Activated T-helper 1 cell treated with anti-CD3 and anti-CD28 coated beads, Interleukin-12 subunit alpha, Interleukin-12 subunit beta, Interleukin-2, Interleukin-4 antibody, amounts not matched to agents 30 ng/mL and 10 ng/mL and 1 ng/mL, durations not matched to agents 14 hours and 24 hours and 36 hours (primary cell): ENCODE data around the gene MYO3A. TPM values are rescaled to one million over a fixed set of nuclear protein-coding genes. Genes with fewer than 3 reads are reported as not detected.

Source experiments
- DNase-seq: peaks from one replicate; pipeline ENCODE4 v3.0.0; 2021; ENCODE audit warnings: low spot score
- H3K27ac Mint-ChIP-seq: one replicate; pipeline ENCODE4 v1.8.0; 2021; ENCODE audit warnings: mild to moderate bottlenecking, mixed read lengths
- H3K27me3 Mint-ChIP-seq: one replicate; pipeline ENCODE4 v1.8.0; 2022; ENCODE audit warnings: mild to moderate bottlenecking, moderate library complexity, mixed read lengths; ENCODE audit not compliant: insufficient read depth
- H3K36me3 Mint-ChIP-seq: one replicate; pipeline ENCODE4 v1.8.0; 2021; ENCODE audit warnings: low read depth, mixed read lengths
- H3K4me1 Mint-ChIP-seq: one replicate; pipeline ENCODE4 v1.8.0; 2021; ENCODE audit warnings: low read depth, mixed read lengths
- H3K4me3 Mint-ChIP-seq: one replicate; pipeline ENCODE4 v1.8.0; 2021; ENCODE audit warnings: mild to moderate bottlenecking, moderate library complexity, mixed read lengths
- H3K9me3 Mint-ChIP-seq: one replicate; pipeline ENCODE4 v1.8.0; 2021; ENCODE audit warnings: mixed read lengths
- intact Hi-C: fragments of 100-400 bp; cut with micrococcal nuclease; formaldehyde crosslinking; loops from one replicate; pipeline ENCODE4 v1.15.1; 2024
- total RNA-seq: library from RNA; stranded (reverse); gene quantifications from 2 replicates; pipeline ENCODE4 v1.2.3, GENCODE V29; 2022

The MYO3A gene
- total RNA-seq, 1 donor from 2014 or later: not detected

DNA sequence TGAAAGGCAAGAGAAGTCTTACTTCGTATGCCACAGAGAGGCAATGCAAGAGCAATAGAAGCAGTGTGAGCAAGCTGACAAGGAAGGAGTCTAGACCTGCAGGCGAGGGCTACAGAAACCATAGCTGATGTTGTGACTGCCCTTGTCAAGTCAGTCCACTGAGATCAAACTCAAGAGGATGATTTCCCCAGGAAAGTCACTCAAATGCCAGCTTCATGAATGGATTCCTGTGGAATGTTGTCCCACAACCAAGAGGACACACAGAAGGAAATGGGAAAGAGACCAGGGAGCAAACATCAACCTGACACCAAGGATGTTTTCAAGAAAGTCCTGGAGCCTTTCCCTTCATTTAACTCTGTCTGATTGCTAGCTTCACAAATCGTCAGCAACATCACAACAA, 204.6 kb downstream of the MYO3A start:
- no peak for DNase-seq
- Mint-ChIP-seq H3K4me1 (no peaks in the 10 kb centered on the region), H3K4me3 (no peak overlapping the region), H3K27me3 (peaks cover 2% of the 10 kb centered on the region), H3K9me3 (peaks cover 6% of the 10 kb centered on the region), H3K36me3 (no peaks in the 10 kb centered on the region), H3K27ac (no peak overlapping the region)
- intact Hi-C loops: no loop called here

DNA sequence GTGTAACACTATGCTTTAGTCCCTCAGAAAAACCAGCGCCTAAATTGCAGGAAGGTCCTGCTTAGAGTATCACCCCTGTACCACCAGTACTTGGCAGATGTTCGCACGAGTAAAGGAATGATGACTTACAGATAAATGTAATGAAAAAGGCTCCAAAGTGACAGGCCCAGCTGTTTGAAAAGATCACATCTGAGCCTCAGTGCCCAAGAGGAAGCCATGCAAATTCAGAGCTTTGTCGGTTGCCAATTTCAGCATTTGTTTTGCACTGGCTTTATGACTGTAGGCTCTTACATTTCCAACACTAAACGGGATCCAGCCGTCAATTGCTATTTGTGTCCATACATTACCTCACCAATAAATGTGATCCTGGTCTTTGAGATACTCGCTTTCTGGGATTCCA, 222.0 kb downstream of the MYO3A start:
- no peak for DNase-seq
- Mint-ChIP-seq H3K27ac (no peak overlapping the region), H3K27me3 (no peaks in the 10 kb centered on the region), H3K4me3 (no peak overlapping the region), H3K4me1 (no peaks in the 10 kb centered on the region), H3K9me3 (no peaks in the 10 kb centered on the region), H3K36me3 (no peaks in the 10 kb centered on the region)
- intact Hi-C loops: no loop called here

DNA sequence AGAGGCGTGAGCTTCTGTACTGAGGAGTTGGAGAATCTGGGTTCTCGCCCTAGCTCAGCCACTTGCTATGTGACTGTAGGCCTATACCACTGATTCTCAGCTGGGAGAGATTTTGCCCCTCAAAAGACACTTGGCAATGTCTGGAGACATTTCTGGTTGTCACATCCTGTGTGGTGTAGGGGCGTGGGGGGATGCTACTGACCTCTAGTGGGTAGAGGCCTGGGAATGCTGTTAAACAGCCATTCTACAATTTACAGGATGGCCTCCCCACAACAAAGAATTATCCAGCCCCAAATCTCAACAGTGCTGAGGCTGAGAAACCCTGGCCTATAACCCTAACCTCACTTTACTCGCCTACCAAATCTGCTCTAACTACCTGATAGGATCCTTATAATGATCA, 223.7 kb downstream of the MYO3A start:
- DNase-seq: no peak
- Mint-ChIP-seq H3K4me3 (no peak overlapping the region), H3K27me3 (no peaks in the 10 kb centered on the region), H3K4me1 (no peaks in the 10 kb centered on the region), H3K9me3 (no peaks in the 10 kb centered on the region), H3K36me3 (no peaks in the 10 kb centered on the region), H3K27ac (no peak overlapping the region)
- intact Hi-C loops: no loop called here

DNA sequence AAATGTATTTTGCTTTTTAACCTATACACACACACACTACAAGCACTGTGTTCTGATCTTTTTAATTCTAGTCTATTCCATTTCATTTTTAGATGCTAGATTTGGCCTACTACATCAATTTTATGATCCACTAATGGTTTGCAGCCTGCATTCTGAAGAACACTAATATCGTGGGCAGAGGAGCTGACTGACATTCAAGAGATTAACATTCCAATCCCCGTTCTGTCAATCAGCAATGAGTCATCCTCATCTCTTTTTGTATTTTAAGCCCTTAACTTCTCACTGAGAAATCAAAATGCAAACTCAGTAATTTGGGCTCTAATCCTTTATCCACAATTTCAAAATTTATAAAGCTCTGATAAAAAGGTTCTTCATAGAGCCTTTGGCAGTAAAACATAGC, 235.4 kb downstream of the MYO3A start:
- Mint-ChIP-seq H3K4me3 (no peak overlapping the region), H3K27ac (no peak overlapping the region), H3K9me3 (no peaks in the 10 kb centered on the region), H3K4me1 (no peaks in the 10 kb centered on the region), H3K36me3 (no peaks in the 10 kb centered on the region), H3K27me3 (peaks cover 10% of the 10 kb centered on the region)
- DNase-seq: no peak
- intact Hi-C loops: no loop called here

DNA sequence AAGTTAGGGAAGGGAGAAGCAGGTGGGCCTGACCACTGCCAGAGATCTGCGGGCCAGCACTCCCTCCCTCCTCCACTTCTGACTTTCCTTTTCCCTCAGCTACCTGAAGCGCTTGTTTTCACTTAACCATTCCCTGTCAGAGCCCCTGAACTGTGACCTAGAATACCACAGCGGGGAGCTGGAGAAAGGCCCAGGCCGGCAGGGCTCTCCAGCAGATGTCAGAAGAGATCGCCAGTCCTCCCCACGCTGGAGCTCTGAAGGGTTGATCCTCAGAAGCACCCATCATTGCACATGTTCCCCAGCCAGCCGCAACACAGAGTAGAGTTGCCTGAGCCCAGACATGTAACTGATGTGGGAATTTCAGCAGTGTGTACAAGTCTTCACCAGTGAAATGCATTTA, 238.1 kb downstream of the MYO3A start:
- H3K27me3 Mint-ChIP-seq: peaks cover 6% of the 10 kb centered on the region
- intact Hi-C loops: no loop called here
- H3K36me3 Mint-ChIP-seq: no peaks in the 10 kb centered on the region
- H3K27ac Mint-ChIP-seq: no peak overlapping the region
- no peaks in the 10 kb centered on the region for H3K9me3 Mint-ChIP-seq
- DNase-seq: no peak
- H3K4me1 Mint-ChIP-seq: no peaks in the 10 kb centered on the region
- no peak overlapping the region for H3K4me3 Mint-ChIP-seq

DNA sequence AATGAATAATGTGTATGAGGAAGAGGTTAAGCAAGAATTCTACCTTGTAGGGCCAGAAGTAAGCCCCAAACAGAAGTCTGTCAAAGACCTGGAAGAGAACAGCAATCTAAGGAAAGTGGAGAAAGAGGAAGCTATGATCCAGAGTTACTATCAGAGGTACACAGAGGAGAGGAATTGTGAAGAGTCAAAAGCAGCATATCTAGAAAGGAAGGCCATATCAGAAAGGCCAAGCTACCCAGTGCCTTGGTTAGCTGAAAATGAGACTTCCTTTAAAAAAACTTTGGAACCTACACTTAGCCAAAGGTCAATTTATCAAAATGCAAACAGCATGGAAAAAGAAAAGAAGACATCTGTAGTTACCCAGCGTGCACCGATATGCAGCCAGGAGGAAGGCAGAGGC, 239.8 kb downstream of the MYO3A start:
- Mint-ChIP-seq H3K4me3 (no peak overlapping the region), H3K9me3 (no peaks in the 10 kb centered on the region), H3K36me3 (no peaks in the 10 kb centered on the region), H3K4me1 (no peaks in the 10 kb centered on the region), H3K27ac (no peak overlapping the region), H3K27me3 (peaks cover 6% of the 10 kb centered on the region)
- no peak for DNase-seq
- intact Hi-C loops: no loop called here

DNA sequence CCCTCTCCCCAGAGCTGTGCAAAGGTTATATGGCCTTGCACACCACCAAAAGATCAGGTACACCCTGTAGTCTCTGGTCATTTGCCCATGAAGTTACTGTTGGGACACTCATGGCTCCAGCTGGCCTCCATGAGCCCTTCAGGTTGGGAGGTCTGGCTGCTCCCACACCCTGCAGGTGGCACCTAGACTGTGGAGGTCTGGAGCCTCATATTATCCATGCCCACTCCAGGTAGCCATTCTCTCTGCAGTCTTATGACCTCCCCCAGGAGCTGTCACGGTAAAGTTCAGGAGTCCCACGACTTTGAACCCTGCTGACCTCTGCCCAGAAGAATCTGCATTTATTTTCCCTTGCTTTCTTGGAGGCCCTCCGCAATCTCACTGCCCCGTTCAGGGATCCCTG, 243.3 kb downstream of the MYO3A start:
- H3K27ac Mint-ChIP-seq: no peak overlapping the region
- peaks cover 6% of the 10 kb centered on the region for H3K27me3 Mint-ChIP-seq
- intact Hi-C loops: no loop called here
- no peak for DNase-seq
- H3K9me3 Mint-ChIP-seq: no peaks in the 10 kb centered on the region
- H3K4me1 Mint-ChIP-seq: no peaks in the 10 kb centered on the region
- no peaks in the 10 kb centered on the region for H3K36me3 Mint-ChIP-seq
- H3K4me3 Mint-ChIP-seq: no peak overlapping the region

DNA sequence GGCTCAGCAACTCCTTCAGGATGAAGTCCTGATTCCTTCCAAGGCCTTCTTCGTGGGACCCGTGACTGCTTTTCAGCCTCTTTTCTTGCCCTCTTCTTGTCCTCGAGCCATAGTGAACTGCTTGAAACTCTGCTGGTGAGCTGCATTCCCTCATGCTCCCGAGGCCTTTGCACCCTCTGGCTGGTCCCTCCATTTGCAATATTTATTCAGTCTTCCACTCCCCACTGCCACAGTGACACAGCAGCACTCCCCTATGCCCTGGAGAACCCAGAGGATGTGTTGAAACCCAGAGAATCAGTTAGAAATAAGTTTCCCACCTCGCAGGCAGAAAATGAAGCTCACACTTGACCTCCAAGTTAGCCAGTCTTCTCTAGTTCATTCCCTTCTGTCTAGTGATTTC, 260.2 kb downstream of the MYO3A start:
- Mint-ChIP-seq H3K27ac (no peak overlapping the region), H3K4me1 (peaks cover 5% of the 10 kb centered on the region), H3K36me3 (no peaks in the 10 kb centered on the region), H3K27me3 (peaks cover 4% of the 10 kb centered on the region), H3K4me3 (no peak overlapping the region), H3K9me3 (no peaks in the 10 kb centered on the region)
- no peak for DNase-seq
- intact Hi-C loops: no loop called here

DNA sequence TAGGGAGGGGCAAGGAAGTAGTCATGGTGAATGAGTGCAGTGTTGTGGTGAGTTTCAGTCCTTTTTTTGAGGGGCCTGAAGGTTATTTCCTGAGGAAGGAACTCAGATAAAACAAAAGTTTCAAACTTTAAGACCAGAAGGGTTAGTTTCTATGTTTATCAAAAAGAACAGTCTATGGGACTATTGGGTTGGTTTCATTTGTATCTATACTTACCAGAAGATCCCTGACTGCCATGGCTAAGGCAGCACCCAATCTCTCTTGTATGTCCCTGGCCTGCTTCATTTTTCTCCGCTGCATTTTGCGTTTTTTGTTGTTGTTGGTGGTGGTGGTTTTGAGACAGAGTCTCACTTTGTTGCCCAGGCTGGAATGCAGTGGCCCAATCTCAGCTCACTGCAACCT, 263.2 kb downstream of the MYO3A start:
- intact Hi-C loops: no loop called here
- H3K4me3 Mint-ChIP-seq: no peak overlapping the region
- no peak for DNase-seq
- no peaks in the 10 kb centered on the region for H3K36me3 Mint-ChIP-seq
- peaks cover 5% of the 10 kb centered on the region for H3K4me1 Mint-ChIP-seq
- peaks cover 2% of the 10 kb centered on the region for H3K27me3 Mint-ChIP-seq
- no peak overlapping the region for H3K27ac Mint-ChIP-seq
- H3K9me3 Mint-ChIP-seq: no peaks in the 10 kb centered on the region

DNA sequence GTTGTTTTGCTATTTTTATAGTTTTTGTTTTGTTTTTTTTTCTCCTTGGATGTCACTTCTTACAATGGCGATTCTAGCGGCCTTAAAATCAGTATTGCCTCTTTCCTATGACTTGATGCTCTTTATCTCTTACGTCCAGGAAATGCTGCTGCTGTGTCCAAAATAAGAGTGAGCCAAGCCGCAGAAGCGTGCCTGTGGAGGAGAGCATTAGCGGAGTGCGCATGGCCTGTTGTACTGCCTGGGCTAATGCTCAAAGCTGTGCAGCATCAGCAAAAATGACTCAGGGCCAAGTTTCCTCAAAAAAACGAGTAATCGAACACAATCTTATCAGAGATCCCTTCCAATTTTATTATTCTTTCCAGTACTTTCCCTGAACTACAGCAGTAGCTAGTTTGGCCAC, 264.1 kb downstream of the MYO3A start:
- Mint-ChIP-seq H3K27ac (no peak overlapping the region), H3K9me3 (no peaks in the 10 kb centered on the region)
- intact Hi-C loops: no loop called here

DNA sequence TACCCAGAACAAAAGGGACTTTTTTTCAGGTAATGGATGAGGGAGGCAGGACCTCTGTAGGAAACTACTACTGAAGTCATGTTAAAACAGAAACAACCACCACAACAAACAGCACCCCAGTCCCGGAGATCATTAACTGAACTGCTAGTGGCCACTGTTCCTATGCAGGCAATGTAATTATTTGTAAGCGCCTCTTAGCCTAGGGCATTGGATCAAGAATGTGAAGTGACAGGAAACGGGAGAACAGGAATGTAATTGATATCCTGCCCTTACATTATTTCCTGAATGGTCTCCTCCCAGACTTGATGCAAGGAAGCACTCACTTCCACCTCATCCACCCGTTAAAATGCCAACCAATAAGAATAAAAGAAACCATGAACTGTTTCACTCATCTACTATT, 265.8 kb downstream of the MYO3A start:
- peaks cover 5% of the 10 kb centered on the region for H3K27me3 Mint-ChIP-seq
- H3K4me1 Mint-ChIP-seq: peaks cover 5% of the 10 kb centered on the region
- no peak for DNase-seq
- intact Hi-C loops: no loop called here
- H3K27ac Mint-ChIP-seq: no peak overlapping the region
- no peaks in the 10 kb centered on the region for H3K9me3 Mint-ChIP-seq
- H3K36me3 Mint-ChIP-seq: no peaks in the 10 kb centered on the region
- H3K4me3 Mint-ChIP-seq: no peak overlapping the region

More for the DNA sequence above, 264.1 kb downstream of the MYO3A start:
- Mint-ChIP-seq H3K27me3 (peaks cover 2% of the 10 kb centered on the region), H3K4me1 (peaks cover 5% of the 10 kb centered on the region), H3K36me3 (no peaks in the 10 kb centered on the region), H3K4me3 (no peak overlapping the region)
- DNase-seq: no peak

DNA sequence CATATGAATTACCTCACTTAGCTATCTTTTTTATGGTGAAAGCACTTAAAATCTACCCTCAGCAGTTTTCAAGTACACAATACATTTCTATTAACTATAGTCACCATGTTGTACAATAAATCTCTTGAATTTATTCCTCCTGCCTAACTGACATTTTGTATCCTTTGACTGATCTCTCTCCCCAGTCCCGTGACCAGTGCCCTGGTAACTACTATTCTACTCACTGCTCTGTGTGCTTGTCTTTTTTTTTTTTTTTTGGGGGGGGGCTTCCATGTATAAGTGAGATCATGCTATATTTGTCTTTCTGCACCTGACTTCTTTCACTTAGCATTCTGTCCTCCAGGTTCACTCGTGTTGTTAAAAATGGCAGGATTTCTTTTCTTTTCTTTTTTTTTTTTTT, 271.2 kb downstream of the MYO3A start:
- no peak for DNase-seq
- intact Hi-C loops: no loop called here
- Mint-ChIP-seq H3K4me1 (no peaks in the 10 kb centered on the region), H3K36me3 (no peaks in the 10 kb centered on the region), H3K9me3 (no peaks in the 10 kb centered on the region), H3K4me3 (no peak overlapping the region), H3K27ac (no peak overlapping the region), H3K27me3 (peaks cover 7% of the 10 kb centered on the region)

DNA sequence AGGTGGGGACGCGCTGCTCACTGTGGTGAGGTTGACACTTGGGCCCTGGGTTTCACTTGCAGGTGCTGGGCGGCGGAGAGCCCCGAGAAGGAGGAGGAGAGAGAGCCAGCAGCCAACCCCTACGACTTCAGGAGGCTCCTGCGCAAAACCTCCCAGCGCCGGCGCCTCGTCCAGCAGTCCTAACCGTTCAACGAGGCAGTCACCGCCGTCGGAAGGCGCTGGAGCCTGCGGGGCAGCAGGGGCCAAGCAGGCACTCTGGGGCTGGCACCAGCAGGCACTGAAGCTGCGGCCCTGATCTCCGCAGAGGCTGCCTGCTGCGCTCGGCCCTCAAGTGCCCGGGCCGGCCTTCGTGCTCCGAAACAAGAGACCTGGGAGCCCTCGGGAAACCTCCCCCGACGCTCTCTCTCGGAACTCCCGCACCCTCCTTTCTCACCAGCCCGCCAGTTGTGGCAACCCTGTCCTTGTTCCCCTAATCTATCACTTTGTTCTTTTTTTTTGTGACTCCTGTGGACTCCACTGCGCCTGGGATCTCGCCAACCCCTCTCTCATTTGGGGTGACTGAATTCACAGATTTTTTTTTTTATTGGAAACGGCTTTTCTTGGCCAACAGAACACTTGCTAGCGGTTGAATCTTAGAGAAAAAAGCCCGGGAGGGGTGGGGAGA, 277.9 kb downstream of the MYO3A start:
- intact Hi-C loops: no loop called here
- H3K36me3 Mint-ChIP-seq: peaks cover 1% of the 10 kb centered on the region
- H3K4me1 Mint-ChIP-seq: peaks cover 6% of the 10 kb centered on the region
- peaks cover 46% of the 10 kb centered on the region for H3K27me3 Mint-ChIP-seq
- no peak for DNase-seq
- H3K4me3 Mint-ChIP-seq: no peak overlapping the region
- no peaks in the 10 kb centered on the region for H3K9me3 Mint-ChIP-seq
- no peak overlapping the region for H3K27ac Mint-ChIP-seq

DNA sequence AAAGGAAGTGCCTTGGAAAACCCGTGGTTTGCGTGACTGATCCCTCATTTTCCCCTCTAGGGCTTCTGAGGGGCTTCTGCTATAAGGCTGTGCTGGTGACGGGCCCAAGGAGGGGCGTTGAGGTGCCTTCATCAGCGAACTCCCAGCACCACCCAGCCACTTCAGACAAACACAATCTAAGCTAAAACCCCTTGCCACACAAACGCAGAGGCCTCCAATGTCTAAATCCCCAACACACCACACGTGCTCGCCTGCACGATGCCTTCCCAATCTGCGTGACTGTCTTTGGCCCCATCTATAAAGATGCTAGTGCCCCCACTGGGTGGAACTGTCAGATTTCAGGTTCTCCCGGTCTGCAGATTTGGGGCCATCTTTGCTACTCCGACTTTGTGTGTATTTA, 278.5 kb downstream of the MYO3A start:
- Mint-ChIP-seq H3K4me3 (no peak overlapping the region), H3K27me3 (peaks cover 52% of the 10 kb centered on the region), H3K27ac (no peak overlapping the region), H3K4me1 (peaks cover 6% of the 10 kb centered on the region), H3K9me3 (no peaks in the 10 kb centered on the region), H3K36me3 (peaks cover 1% of the 10 kb centered on the region)
- DNase-seq: no peak
- intact Hi-C loops: no loop called here
